GM10847 (cell line): ENCODE results near the gene ARHGAP15.

ENCODE experiments used
- POLR2A ChIP-seq: IDR thresholded peaks from 2 replicates; pipeline ENCODE4 v1.6.1; 2011; ENCODE audit not compliant: insufficient read length; ENCODE audit errors: extremely low read depth

Gene ARHGAP15

DNA sequence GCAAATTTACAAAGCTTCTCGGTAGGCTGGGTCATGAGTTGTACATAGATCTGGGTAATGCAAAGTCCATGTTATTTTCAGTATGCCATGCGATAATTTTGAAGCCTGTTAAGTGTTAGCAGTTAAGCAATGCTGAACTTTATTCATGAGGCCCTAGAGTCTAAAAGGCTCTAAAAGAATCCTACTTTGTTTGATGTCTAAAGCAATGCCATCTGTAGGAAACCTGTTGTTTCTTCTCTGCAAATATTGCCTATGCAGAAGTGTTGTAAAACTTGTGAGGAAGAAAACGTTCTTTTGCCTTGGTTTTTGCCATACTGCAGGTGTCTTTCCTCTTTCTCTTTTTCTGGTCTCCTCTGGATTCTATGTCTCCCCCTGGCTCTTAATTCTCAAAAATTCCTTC is 9.1 kb downstream of the ARHGAP15 start:
- TF ChIP-seq POLR2A: no peak

DNA sequence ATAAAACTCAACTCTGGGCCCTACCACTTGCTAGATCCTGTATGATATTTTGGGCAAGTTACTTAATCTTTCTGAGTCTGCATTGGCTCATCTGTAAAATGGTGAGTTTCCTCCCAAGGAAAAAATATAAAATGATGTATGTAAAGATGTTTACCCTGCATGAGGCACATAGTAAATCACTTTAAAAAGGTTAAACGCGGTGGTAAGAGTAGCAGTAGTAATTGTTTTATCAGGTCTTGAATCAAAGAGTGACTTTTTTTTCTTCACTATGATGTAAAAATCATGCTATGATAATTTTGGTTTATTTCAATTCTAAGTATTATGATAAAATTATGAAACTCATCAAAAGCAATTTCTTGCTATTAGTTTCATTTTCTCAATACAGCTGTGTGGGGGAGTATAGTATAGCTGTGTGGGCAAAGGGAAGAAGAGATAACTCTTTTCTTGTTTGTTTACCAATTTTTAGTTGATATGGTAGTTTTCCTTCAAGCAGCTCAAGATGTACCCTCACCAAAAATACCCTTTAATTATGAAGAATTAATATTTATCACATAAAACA is 10.7 kb downstream of the ARHGAP15 start:
- TF ChIP-seq POLR2A: no peak

DNA sequence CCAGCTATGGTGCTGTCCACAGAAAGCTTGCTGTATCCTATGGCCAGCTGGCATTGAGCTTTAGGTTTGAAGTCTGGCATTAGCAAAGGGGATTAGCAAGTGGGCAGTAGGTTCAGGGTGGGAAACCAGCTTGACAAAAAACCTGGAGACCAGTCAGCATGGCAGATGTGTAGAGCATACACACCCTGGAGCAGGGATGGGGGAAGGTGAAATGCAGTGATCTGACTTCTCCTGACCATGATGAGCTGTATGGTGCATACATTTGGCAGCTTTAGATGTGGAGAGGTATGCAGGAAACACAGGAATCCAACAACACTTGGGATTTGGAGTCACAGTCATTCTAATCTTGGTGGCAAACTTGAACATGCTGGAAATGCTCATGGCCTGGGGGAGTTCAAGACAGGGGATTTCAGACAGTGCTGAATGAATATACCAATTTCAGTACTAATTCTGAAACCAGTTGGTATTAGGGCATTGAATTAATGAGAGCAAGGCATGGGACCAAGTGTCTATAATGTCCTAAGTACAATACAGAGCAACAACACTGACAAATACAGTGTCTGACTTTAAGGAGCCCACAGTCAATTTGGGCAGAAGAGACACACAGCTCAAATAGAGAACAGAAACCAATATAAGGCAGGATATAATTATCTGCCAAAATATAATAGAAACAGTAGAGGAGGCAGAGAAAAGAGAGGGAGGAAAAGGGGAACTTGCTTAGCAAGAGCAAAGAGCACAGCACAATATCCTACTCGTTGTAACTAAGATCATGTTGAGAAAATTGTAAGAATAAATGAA is 11.8 kb downstream of the ARHGAP15 start:
- no peak for TF ChIP-seq POLR2A

DNA sequence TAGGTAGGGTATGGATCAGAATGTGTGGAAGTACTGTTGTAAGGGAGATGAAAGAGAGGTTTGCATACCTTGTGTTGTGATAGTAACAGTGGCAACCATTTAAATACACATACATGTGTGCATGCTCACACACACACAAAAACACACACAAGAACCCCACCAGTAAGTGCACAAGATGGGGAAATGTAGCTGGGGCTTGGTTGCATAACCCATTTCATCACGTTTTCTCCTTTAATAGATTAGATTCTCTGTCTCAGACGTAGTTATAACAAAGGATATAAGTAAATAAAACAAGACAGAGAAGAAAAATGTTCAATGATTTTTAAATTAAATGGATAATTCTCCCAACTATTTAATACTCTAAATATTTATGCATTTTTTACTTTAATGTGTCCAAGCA is 13.4 kb downstream of the ARHGAP15 start:
- TF ChIP-seq POLR2A: no peak

DNA sequence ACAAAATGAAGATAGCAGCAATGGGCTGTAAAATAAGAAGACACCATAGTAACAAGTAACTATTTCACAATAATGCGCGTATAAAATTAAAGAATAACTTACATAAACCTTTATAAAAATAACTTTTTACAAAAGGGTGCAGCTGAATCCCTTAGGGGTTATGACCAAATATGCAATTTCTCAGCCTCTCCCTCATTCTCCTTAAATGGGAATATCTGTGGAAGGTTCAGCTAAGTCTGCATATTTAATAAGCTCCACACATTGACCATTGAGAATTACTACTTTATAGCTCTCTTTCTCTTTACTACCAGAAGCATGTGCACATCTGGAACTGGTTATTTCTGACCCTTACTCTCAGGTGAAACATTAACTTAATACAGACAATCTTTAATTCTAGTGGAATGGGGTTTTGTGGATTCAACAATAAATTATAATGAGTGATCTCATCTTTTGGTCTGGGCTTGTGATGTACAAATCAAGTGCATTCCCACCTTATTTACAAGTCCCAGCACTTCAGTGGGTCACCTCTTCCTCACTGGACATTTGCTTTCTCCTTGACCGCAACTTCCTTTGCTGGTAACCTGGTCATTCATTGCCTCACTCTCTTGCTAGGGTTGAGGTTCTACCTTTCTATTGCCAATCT is 15.7 kb downstream of the ARHGAP15 start:
- TF ChIP-seq POLR2A: no peak

DNA sequence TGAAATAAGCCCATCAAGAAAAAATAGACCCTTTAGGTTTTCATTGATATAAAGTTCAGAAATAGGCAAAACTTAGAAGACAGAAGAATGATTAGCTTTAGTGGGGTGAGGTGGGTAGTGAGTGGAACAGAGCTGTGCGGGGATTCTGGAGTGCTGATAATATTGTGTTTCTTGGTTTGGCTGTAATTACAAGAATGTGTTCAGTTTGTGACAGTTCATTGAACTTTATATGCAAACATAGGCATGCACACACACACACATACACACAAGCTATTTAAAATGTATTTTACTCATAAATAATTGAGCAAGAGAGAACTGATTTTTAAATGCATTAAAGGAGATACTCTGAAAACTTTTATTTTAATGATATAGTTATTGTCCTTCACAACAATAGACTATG is 17.1 kb downstream of the ARHGAP15 start:
- no peak for TF ChIP-seq POLR2A

DNA sequence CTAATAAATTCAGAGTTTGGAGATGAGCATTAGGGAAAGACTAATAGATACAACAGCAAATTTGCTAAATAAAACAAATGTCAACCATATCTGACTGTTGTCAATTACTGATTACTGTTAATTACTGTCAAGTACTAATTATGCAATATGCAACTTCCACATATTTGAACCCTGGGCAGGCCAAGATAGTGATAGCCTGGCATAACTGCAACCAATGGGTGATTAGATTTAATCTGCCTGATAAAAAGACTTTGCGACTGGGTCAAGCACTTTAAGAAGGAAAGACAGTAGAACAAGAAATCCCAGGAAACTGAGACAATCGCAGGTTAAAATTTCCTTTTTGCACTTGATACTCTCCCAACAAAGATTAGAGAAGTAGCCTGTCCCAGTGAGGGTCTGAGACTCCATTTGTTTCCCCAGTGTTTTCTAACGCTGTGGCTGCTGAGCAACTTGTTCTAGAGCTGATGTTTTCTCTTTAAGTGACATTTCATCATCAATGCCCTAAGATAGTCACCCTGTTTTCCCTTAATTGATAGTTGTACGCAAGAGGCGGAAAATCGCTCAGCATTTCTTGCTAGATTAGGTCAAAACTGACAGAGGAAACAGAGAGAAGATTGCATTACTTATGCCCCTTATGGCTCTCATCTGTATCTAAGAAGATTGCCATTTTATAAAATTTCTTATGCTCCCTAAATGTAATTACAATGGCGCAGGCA is 17.8 kb downstream of the ARHGAP15 start:
- no peak for TF ChIP-seq POLR2A

DNA sequence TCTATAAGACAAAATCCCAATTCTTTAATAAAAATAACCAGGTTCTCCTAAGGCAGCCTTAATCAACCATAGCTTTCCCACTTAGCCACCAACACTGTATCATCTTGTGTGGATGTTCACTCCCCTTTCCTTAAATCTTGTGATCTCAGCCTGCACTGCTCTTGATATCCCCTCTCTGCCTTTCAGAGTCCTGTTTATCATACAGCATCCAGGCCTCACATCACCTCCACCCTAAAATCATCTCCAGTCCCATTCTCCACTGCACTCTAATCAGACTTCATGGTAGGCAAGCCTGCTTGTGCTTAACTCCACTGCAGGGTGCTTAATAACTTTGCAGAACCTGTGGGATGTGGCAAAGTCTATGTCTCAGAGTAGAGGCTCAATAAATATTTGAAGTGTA is 18.8 kb downstream of the ARHGAP15 start:
- no peak for TF ChIP-seq POLR2A

DNA sequence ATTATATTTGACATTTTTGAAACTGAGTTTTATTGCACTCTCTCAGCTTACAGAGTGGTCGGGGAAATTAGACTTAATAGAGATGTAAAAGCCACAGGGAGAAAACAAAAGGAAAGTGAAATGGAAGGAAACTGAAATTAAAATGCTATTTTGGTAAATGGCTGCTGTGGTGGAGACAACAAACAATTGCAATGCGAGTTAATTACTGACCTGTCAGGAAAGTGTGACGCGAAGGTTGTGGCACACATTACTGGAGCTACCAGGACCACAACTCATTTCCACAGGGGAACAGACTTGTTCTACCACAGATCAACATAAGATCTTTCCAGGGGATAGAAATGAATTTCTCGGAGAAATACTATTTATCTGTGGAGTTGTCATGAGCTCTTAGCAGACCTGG is 19.5 kb downstream of the ARHGAP15 start:
- TF ChIP-seq POLR2A: no peak

DNA sequence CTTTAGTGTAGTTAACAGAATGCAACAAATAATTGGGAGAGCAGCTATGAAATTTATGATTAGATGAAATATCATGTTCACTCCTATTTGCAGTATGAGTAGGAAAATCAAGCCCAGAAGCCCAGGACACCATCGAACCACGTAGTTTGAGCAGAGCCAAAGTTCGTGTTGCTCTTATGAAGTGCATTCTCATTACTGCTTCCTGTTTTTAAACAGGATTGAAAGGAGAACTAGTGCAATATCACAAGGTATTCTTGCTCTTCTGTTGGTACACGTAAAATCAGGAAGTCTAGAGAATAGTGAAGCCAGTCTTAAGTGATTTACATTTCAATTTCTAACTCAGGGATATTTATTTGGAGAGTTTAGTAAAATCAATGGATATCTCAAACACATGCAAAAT is 21.1 kb downstream of the ARHGAP15 start:
- TF ChIP-seq POLR2A: no peak

DNA sequence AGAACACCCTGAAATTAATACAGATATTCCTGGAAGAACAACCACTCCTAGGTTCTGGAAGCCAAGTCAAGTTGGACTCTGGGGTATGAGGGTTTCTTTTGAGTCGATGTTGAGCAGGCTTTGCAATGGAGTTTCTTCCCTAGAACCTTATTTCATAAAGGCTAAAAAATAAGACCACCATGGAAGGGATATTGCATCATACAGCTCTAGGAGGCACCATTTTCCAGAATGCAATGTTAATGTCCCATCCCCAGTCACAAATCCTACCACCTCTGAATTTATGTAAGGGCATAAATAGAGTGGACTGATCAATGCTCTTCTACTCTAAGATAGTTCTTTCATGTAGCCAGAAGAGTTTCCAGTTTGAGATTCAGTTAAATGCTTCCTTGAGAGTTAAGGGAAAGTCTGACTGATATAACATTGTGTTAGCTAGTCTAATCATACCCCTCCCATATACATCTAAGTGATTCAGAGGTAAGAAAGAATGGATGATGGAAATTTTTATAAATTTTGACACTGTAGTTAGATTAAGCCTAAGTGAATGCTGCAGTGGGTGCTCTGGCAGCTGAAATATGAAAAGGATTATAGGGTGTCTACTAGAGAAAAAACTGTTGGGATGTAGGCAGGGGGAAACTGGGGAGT is 22.0 kb downstream of the ARHGAP15 start:
- TF ChIP-seq POLR2A: no peak

DNA sequence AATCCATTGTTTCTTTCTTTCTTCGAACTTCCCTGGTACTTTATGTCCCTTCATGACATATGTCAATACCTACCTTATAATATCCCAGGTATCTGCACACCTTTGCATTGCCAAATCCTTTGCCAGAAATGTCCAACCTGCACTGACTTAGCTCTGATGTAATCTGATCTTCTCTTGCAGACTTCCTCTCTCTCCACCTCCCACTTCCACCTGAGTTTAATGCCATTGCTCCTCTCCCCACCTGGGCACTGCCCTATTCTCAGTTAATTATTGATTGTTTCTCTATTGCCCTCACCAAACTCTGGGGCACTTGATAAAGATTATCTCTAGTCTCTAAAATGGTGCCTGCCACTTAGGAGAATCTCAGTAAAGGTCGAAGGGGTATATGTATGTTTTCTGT is 23.0 kb downstream of the ARHGAP15 start:
- TF ChIP-seq POLR2A: no peak

DNA sequence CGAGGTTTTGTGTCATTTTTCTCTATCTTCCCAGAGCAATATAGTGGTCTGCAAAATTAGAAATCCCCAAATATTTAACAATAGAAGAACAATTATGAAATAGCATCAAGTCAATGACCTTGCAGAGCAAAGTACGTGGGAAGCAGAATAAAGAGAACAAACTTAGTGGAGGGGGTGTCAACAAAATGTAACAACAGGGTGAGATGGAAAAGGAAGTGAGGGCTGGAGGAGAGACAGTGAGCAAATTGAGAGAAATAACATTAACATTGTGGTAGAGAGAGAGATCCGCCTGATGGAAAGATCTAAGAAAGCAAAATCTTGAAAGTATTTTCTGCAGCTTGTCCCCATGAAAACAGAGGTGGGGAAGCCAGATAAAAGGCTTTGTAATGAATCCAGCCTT is 23.4 kb downstream of the ARHGAP15 start:
- no peak for TF ChIP-seq POLR2A

DNA sequence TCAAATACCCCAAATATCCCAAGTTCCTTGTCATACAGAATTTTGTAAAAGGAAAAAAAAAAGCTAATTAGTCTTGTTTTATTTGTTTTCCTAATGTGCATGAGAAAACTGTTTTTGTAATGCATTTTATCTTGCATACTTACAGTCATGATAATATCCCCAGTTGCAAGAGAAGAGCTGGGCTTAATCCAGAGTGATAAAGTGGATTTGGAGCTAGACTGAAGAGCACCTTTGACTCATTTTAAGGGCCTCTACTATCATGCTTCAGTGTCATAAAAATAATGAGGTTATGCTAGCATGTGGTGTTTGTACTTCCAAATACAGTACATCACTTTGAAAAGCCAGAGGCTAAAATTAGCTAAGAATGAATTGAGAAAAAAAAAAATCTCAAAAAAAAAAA is 26.4 kb downstream of the ARHGAP15 start:
- no peak for TF ChIP-seq POLR2A

DNA sequence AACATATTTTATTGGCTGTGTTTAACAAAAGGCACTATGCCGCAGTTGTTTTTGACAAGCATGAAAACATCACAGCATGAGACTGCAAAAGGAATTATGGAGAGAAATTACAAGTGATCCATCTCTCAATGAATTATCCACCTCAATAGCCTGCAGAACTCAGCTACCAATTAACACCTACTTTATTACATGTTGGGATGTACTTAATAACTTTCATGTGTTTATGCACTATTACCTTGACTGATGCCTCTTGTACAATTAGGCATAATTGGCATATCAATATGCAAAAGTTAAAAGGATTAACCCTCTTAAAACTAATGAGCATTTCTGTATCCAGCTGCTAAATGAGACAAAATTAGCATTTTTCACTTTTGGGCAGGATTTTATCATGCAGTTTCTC is 27.8 kb downstream of the ARHGAP15 start:
- no peak for TF ChIP-seq POLR2A
